NCI-H524 treated with DMSO at 0.1 percent for 48 hours (cell line): Measurements from ENCODE around the gene CXorf38.
A peak's percentile ranks its signal among the peaks of the same experiment; 100 is the strongest.

Experiments used
- DNase-seq: peaks from one replicate; lab custom pipeline; 2025; lab: John Stamatoyannopoulos, UW

CXorf38 gene, protein sequence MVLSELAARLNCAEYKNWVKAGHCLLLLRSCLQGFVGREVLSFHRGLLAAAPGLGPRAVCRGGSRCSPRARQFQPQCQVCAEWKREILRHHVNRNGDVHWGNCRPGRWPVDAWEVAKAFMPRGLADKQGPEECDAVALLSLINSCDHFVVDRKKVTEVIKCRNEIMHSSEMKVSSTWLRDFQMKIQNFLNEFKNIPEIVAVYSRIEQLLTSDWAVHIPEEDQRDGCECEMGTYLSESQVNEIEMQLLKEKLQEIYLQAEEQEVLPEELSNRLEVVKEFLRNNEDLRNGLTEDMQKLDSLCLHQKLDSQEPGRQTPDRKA

DNA sequence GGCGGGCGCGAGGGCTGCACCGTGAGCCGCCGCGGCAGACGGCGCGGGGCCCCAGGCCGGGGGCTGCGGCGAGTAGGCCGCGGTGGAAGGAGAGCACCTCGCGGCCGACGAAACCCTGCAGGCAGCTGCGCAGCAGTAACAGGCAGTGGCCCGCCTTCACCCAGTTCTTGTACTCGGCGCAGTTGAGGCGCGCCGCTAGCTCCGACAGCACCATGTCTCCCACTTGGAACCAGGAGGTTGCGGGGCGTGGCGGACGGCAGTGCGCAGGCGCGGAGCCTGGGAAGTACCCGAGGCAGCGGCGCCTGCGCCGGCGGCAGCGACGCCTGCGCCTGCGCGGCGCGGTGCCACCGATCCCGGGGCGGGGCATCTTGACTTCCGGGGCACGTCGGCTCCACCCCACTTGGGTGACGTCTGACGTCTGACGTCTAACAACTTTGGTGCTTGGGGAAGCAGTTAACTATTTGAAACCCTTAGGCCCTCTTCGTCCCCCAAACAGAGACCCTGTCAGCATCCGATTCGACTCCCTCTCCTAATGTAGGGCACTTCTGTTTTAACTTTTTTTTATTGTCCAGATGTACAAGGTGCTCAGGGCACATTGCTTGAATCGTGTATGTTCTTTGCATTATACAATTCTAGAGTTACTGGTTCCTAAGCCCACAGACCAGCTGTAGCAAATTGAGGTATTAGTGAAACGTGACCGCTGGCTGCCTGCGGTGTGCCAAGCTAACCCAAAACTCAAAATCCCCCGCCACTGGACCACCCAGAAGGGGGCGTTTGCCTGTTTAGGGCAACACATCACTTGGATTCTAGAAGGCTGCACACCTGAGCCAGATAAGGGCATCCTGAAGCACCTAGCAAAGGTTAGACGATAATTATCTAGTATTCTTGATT, at the start of gene CXorf38:
TSS of gene CXorf38 (minus strand) at position 255 of the 891 bp plus-strand sequence. CDS start at position 214, 41 bp downstream.
- peak; percentile 60 for DNase-seq

DNA sequence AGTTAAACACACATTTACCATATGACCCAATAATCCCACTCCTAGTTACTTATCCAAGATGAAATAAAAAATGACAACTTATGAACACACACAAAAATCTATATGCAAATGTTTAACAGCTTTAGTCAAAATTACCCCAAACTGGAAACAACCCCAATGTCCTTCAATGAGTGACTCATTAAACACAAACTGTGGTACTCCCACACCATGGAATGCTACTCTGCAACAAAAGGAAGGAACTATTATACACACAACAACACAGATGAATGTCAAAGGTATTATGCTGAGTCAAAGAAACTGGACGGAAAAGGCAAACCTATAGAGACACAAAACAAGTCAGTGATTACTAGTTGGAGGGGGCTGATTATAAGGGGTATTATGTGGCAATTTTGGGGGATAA, 47.4 kb upstream of the CXorf38 start:
- DNase-seq = no peak

DNA sequence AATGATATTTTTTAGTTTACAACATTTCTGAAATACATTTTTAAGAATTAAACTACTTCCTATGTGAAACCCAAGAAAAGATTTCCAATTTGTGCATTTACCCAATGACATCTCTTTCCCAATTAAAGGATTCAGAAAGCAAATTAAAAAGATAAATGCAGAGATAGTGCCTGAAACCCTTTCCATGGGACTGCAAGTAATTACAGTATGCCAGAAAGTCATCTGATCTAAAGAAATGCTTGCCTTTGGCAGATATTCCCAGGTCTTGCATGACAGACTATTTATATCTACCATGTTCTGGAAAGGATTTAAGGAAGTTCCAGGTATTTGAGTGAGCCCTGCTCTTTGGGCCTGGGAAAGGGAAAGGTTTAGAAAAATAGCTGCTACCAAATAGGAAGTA, 41.6 kb upstream of the CXorf38 start:
- DNase-seq = no peak

DNA sequence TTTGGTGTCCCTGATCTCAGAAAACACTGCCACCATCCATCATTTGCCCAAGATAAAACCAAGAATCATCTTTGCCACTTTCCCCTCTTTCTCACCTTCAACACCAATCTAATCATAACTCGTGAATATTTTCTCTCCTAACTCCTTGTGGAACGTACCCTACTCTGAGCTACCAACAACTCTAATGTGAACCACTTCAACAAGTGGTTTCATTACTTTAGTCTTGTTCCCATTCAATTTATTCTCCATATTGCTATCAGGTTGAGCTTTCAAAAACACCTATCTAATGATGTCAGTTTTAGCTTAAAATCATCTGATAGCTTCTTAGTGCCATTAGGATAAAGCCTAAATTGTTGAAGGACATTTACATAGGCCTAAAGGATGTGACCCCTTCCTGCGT, 39.8 kb upstream of the CXorf38 start:
- no peak for DNase-seq

DNA sequence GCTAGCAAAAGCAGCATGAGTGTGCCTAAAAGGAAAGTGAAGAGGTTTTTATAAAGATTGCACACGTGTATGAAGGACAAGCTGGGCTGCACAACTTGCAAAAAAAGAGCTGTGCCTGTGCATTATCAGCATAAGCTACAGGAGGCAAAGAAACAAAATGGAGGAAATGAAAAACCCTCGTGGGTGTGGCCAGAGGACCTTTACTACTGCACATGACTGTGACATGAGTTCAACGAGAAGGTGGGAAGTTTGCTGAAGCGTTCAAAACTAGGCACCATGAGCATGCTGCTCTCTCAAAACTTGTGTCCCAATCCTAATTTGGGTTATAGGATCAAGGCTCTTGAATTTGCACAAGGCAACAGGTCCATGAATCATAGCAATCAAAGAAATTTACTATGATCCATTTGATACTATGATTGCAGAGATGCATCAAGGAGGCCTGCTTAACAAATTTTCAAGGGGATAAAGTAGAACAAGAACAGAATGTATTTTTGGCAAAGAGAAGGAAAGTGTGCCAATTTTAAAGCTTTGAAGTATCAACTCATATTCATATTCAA, 38.1 kb upstream of the CXorf38 start:
- no peak for DNase-seq

DNA sequence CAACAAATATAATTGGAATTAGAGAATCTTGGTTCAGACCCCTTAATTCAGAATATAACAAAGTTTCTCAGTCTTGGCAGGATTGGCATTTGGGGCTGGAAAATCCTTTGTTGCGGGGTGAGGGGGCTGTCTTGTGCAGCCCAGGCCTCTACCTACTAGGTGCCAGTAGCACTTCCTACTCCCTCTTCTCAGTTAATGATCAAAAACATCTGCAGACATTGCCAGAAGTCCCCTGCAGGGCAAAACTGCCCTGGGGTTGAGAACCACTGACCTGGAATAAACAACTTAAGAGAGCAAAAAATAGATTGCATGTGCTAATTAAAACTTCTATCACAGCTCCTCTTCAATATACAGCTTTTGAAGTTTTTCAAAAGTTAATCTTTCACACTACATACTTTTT, 36.7 kb upstream of the CXorf38 start:
- DNase-seq = no peak

DNA sequence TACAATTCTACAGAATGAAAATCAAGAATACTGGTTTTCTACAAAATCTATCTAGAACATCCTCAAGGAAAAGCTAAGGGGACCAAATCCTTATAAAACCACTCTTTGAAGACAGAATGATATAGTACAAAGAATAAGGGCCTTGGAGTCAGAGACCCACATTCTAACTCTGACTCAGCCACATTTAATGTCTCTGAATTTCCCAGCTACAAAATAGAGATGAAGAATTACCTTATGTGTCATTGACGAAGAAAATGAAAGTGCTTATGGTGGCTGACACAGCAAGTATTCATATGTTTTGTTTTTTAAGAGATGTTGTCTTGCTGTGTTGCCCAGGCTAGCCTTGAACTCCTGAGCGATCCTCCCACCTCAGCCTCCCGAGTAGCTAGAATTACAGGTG, 35.9 kb upstream of the CXorf38 start:
- DNase-seq = no peak

DNA sequence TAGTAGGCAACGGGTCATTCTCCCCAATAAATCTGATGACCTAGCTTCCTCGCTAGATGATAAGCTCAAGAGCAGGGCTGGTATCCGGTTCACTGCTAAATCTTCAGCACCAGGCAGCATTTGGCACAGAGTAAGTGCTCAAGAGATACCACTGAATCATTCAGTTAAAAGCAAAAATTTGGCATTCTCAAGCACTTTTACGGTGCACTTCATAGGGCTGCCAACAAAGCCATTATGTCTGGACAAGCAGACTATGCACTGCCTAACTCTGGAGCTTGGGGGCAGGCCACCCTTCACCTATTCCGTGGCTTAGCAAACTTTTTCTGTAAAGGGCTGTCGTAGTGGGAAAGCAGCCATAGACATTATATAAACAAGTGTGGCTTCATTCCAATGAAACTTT, 23.8 kb upstream of the CXorf38 start:
- DNase-seq = no peak

DNA sequence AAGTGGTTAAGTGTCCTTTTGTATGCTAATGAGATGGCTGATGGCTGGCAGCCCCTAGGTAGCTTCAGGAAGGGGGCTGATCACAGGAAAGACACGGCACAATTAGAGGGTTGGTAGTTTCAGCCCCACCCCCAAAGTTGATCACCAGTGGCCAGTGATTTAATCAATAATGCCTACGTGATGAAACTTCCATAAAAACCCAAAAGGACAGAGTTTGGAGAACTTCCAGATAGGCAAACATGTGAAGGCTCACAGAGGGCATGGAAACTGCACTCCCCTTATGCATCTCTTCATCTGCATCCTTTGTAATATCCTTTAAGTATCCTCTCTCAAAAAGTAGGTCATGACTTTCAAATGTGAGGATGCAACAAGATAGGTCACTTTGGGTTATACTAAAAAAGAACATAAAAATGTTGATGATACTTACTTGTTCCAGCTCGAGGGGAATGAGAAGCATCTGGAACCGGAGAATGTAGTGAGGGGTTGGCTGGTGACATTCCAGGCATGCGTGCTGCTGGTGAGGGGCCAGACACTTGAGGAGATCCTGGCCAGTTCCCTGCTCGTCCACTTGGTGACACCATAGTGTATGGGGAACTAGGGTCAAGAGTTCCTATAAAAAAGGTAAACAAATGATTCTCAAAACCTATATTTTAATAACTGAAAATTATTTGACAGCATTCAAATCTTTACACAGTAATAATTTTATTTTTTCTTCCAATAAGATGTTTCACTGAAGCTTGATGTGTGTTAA, 16.7 kb upstream of the CXorf38 start:
- no peak for DNase-seq

DNA sequence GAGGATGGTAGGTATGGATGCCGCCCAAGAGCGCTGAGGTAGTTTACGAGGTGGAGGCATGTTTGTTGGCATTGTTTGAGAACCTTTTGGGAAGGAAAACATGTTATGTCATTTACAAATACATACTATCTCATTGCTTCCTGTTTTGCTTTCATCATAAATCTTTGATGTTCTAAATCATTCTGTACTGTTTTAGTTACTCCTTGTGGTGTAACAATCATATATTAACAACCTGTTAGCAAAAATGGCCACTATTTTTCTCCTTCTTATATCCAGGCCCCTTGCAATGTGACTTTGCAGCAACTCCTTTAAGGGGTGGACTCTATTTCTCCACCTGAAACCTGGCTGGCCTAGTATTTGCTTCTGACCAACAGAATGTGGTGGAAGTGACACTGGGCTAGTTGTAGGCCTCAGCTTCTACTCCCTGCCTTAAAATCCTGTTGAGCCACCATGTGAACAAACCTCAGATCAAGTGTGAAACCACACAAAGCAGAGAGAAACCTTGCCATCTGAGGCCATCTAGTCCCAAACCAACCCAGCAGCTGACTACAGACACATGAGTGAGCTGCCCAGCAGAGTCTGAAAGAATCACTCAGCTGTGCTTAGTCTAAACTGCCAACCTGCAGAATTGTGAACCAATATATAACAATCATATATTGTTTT, 15.8 kb upstream of the CXorf38 start:
- DNase-seq = no peak

DNA sequence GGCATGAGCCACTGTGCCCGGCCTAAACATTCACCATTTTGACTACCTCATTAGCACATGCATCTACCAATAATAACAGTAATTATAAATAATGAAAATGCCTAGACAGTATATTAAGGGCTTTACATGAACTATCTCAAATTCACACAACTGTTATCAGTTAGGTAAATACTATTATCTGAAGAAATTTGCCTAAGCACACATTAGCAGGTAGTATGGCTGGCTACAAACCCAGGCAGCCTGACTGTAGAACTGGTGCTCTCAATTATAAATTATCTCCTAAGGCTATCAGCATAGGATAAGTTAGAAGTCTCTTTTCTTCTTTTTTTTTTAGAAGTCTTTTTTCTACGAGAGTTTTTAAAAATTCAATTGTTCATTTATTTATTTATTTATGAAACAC, 14.1 kb upstream of the CXorf38 start:
- DNase-seq = no peak

DNA sequence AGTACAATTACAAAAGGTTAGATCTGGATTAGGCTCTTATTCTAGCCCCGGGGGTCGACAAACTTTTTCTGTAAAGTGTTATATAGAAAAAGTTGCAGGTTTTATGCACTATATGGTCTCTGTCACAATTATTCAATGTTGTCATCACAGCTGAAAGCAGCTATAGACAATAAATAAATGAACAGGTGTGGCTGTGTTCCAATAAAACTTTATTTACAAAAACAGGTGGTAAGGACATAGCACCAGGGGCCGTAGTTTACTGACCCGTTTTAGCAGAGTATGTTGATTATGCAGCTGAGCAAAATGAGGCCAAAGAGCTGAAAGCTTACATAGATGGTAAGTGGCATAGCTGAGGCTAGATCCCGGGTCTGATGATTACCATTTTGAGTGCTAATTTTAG, 13.0 kb upstream of the CXorf38 start:
- no peak for DNase-seq

DNA sequence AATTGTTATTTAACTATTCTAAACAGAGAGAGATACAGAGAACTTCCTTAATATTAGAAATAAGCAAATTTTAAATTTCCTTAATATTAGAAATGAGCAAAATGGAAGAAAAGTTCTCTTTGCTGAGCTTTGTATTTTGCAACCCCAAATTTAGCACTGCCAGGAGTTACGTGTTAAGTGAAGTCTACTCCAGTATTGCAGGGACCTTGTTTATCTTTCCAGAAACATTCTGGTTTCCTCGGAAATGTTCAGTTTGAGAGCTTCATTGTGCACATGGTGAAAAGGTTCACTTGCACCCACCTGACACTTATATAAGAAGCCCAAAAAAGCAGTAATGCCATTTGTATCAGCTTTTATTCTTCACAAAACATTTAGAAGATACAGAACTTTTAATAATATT, 6.2 kb upstream of the CXorf38 start:
- no peak for DNase-seq

DNA sequence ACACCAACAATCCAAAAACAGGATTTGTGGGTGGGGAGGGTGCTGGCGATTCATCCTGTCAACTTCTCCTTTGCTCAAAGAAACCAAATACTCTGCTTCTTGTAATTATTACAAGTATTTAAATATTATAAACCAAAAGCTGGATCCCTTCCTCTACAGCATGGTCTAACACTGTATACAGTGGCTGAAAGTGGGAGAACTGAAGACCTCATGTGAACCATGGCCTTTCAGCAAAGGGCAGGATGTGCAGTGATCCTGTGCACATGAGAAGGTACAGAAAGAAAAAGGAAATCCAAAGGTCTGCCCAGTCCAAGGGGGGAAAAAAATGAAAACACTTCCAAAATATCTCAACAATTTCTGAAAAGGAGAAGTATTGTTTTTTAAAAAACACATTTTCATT, 5.3 kb upstream of the CXorf38 start:
- DNase-seq = no peak

DNA sequence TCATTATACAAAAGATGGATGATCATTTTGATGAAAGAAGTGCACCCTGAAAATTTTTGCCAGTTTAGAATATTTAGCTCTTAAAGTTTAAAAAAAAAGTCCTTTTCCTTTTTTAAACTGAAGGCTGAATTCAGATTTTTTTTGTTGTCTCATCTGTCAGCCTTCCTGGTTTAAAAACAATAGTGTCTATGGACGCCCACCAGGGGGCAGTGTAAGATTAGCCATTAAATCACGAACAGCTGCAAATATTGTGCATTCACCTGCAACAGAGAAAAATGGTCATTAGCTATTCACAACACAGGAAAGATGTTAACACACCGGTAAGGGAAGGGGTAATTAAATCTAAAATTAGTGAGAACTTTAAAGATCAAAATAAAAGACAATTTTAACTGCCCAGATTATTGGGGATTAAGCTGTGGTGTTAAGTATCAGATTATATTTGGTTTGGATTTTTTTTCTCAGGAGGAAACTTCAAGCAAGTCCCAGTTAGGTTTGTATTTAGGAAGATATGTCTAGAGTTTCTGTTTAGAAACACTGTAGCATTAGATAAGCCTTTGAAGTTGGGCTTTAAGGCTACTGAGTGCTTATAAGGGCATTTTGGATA, 4.4 kb upstream of the CXorf38 start:
- DNase-seq = peak; percentile 24

DNA sequence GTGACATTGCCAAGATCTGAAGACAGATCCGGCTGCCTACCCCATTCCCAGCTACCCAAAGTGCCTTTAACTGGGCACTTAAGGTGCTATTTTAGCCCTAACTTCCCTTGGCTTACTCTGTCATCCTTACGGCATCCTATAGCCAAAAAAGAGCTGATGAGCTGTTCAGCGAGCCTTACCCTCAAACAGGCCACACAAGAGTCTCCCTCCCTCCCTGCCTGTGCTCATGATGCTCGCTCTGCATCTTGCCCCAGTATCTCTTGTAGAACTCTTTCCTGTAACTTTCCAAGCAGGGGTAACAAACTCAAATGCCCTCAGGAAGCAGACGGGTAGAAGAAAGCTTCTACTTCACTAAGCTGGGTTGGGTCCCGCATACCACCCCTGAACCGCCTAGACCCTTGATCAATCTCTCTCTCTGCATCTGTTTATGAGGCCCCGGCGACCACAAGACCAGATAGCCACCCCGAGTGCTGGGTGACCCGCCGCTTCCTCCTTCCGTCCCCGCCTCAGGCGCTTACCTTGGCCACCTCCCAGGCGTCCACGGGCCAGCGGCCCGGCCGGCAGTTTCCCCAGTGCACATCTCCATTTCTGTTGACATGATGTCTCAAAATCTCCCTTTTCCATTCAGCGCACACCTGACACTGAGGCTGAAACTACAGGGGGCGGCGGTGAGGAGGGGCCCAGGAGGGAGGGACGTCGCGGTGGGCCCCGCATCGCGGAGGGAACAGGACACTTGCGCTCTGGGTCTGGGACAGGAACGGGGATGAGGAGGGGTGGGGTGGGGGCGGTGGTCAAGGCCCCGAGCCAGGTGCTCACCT, 663 bp downstream of the CXorf38 start:
- no peak for DNase-seq

DNA sequence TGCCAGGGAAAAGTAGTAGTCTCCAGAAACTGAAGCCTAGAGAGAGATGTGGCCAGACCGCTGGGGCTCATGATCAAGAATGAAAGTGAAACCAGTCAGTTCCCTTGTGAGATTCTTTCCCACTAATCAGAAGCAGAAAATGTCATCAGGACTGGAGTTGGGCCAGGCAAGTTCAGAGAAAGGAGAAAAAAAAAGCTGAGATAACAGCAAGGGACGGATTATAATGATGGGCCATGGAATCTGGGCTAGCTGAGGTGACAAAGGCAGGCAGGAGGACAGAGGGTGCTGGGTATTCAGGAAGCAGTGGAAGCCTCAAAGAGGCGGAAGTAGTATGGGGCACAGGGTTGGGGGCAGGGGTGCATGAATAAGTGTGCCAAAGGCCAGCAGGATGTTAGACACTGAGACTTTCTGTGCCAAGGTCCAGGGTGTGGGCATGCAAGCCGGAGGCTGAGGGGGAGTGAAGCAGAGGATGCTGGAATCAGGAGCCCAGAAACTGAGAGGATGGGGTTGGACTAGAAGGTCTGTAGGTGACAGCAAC, 2.5 kb downstream of the CXorf38 start:
- DNase-seq = no peak

DNA sequence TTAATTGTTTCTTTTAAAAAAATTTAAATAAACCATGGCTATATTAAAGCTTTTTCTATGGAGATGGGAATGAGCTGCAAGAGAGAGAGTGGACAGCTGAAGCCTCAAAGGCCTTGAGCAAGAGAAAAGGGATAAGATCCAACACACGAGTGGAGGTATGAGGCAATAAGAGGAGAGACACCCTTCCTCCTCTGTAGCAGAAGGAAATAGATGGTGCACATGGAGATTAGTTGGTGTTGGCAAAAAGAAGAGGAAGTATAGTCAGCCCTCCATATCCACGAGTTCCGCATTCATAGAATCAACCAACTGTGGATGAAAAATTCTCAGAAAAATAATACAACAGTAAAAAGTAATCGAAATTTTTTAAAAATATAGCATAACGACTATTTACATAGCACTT, 3.2 kb downstream of the CXorf38 start:
- DNase-seq = no peak

DNA sequence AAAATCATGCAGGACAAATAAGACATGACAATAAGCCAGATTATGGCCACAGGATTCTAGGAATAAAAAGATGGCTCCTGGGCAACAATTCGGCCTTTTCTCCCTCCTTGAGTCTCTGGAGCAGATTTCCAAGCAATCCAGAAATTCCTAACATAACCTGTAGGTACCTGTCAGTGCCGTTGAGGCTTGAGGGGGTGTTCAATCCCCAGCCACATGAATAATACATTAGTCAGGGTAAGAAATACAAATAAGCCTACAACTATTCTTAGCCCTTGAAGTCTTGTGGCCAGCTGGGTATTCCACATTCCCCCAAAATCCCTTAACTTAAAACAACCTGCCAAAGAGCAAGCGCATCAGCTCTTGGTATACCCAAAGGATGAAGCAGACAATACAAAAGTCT, 9.7 kb downstream of the CXorf38 start:
- no peak for DNase-seq

DNA sequence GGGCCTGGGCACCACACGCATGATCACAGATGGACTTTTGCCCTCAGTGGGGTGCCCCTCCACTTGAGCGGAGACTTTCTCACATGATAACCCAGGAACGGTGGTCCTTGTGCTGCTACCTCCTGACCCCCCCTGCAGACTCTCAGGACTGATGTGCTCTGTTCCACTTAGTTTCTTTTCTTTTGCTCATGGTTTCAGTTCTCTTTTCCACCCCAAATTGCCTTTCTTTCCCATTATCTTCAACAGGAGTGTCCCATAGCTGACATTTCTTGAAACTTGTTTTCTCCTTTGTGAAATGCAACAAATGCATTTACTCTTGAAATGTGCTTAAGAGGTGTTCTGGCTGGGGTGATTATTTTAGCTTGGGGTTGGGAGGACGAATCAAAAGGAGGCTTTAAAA, 15.2 kb downstream of the CXorf38 start:
- no peak for DNase-seq
